Cardiac muscle cell (in vitro differentiated cells and primary cell): Measurements from ENCODE around the gene NKIRAS1. TPM values are rescaled to one million over a fixed set of nuclear protein-coding genes. Genes with fewer than 3 reads are reported as not detected.
"Not testable (repeated sequence)": the region's sequence is repeated elsewhere in the genome, so short reads cannot be mapped to it uniquely, and the experiment has no call there.

Experiments
- DNase-seq, 2 donors: peaks; one replicate each; pipeline versions ENCODE4 v3.0.0 to v3.0.0-alpha.2; 2010 to 2017; ENCODE audit warnings: low read depth in 1 of 2, low spot score in 1 of 2
- H3K27ac ChIP-seq: fragments of 200-600 bp; sonication (generic); 2 replicates; pipeline ENCODE4 v1.5.1; 2016
- H3K27me3 ChIP-seq: fragments of 200-600 bp; sonication (generic); 2 replicates; pipeline ENCODE4 v1.6.0; 2016; ENCODE audit warnings: control low read depth
- H3K36me3 ChIP-seq: fragments of 200-600 bp; sonication (generic); 2 replicates; pipeline ENCODE4 v1.5.1; 2016; ENCODE audit warnings: control low read depth
- H3K4me1 ChIP-seq: fragments of 200-600 bp; sonication (generic); 2 replicates; pipeline ENCODE4 v1.8.1; 2017; ENCODE audit warnings: low read depth, mild to moderate bottlenecking, mixed run types
- H3K4me3 ChIP-seq: fragments of 200-600 bp; sonication (generic); 2 replicates; pipeline ENCODE4 v1.5.1; 2016; ENCODE audit warnings: mild to moderate bottlenecking
- H3K9me3 ChIP-seq: fragments of 200-600 bp; sonication (generic); 2 replicates; pipeline ENCODE4 v1.5.1; 2017; ENCODE audit warnings: low read depth, mild to moderate bottlenecking, control low read depth
- polyA plus RNA-seq: library from polyadenylated mRNA; unstranded; fragments of >200 nt; fragmentation: Nextera tagmentation; extraction: Ambion mirVana; gene quantifications from 2 replicates; pipeline ENCODE4 v1.2.1, GENCODE V29; 2016
- total RNA-seq: library from RNA; depleted of rRNA; stranded (reverse); fragments of >200 nt; gene quantifications from 2 replicates; pipeline ENCODE4 v1.2.3, GENCODE V29; 2016
- TF ChIP-seq, protein P1 (sequence below): IDR thresholded peaks from 2 replicates; pipeline ENCODE4 v1.5.1; 2012; ENCODE audit warnings: low read depth, mild to moderate bottlenecking, low read length

The NKIRAS1 gene
- total and polyA plus RNA-seq, 2 experiments from 2014 or later: 20.2 to 28.0 TPM

DNA sequence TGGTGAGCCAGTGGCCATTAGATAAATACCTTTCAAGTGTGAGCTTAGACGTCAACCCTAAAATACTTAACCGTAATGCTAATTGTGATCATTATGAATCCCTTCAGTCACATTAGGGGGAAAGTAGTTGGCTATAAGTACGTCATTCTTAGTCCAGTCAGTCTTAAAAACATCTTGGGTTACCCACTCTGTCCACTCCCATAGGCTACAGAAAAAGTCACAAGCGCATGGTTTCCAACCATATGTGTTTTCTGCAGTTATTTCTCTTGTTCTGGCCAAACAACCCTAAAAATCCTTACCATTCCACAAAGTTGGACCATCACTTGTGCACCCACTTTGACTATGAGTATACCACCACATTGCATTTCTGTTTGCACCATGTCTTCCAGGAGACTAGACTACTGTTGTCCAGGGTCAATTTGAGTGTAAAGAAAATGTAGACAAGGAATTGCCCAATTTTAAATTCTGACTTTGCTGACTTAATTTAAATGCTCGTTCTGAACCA lies 3.4 kb upstream of the NKIRAS1 start:
- H3K4me3 ChIP-seq: no peak overlapping the region
- peak overlapping the region; percentile 15 for H3K27ac ChIP-seq
- TF ChIP-seq, protein P1, sequence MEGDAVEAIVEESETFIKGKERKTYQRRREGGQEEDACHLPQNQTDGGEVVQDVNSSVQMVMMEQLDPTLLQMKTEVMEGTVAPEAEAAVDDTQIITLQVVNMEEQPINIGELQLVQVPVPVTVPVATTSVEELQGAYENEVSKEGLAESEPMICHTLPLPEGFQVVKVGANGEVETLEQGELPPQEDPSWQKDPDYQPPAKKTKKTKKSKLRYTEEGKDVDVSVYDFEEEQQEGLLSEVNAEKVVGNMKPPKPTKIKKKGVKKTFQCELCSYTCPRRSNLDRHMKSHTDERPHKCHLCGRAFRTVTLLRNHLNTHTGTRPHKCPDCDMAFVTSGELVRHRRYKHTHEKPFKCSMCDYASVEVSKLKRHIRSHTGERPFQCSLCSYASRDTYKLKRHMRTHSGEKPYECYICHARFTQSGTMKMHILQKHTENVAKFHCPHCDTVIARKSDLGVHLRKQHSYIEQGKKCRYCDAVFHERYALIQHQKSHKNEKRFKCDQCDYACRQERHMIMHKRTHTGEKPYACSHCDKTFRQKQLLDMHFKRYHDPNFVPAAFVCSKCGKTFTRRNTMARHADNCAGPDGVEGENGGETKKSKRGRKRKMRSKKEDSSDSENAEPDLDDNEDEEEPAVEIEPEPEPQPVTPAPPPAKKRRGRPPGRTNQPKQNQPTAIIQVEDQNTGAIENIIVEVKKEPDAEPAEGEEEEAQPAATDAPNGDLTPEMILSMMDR: no peak

GRCh38 chr3:23919628-23920027 lies 2.8 kb upstream of the NKIRAS1 start:
- Histone ChIP-seq H3K27ac (peak overlapping the region; percentile 15), H3K36me3 (peaks cover 21% of the 10 kb centered on the region), H3K4me3 (no peak overlapping the region), H3K27me3 (no peaks in the 10 kb centered on the region), H3K9me3 (no peaks in the 10 kb centered on the region), H3K4me1 (peaks cover 12% of the 10 kb centered on the region)
- DNase-seq: no peak
- TF ChIP-seq, protein P1: no peak

More for the DNA sequence above, 3.4 kb upstream of the NKIRAS1 start:
- DNase-seq: no peak
- Histone ChIP-seq H3K9me3 (no peaks in the 10 kb centered on the region), H3K4me1 (peaks cover 9% of the 10 kb centered on the region), H3K36me3 (peaks cover 21% of the 10 kb centered on the region), H3K27me3 (no peaks in the 10 kb centered on the region)

- not testable (repeated sequence) for H3K27me3 ChIP-seq, H3K9me3 ChIP-seq, DNase-seq
- H3K4me3 ChIP-seq: peak overlapping the region; percentile 75
- peaks cover 13% of the 10 kb centered on the region for H3K4me1 ChIP-seq
- peak overlapping the region; percentile 19 for H3K27ac ChIP-seq
- H3K36me3 ChIP-seq: peaks cover 21% of the 10 kb centered on the region
Measured at GRCh38 chr3:23918331-23918730, 1.5 kb upstream of the NKIRAS1 start.

GRCh38 chr3:23917679-23918303 lies 1.0 kb upstream of the NKIRAS1 start:
- H3K27me3 ChIP-seq, H3K9me3 ChIP-seq: not testable (repeated sequence)
- Histone ChIP-seq H3K36me3 (peaks cover 21% of the 10 kb centered on the region), H3K4me3 (peak overlapping the region; percentile 75), H3K27ac (peak overlapping the region; percentile 78), H3K4me1 (peaks cover 13% of the 10 kb centered on the region)
- DNase-seq: peak; percentile 61 to 68

- H3K27ac ChIP-seq: peak overlapping the region; percentile 82
- TF ChIP-seq, protein P1: no peak
- no peak for DNase-seq
Measured at GRCh38 chr3:23916152-23916885, 471 bp downstream of the NKIRAS1 start.

GRCh38 chr3:23915537-23916108 lies 1.2 kb downstream of the NKIRAS1 start:
- Histone ChIP-seq H3K27ac (no peak overlapping the region), H3K4me3 (peak overlapping the region; percentile 75)
- peak; percentile 16 to 61 for DNase-seq

More at GRCh38 chr3:23916152-23916885, 471 bp downstream of the NKIRAS1 start:
- Histone ChIP-seq H3K36me3 (peaks cover 21% of the 10 kb centered on the region), H3K9me3 (no peaks in the 10 kb centered on the region), H3K4me3 (peak overlapping the region; percentile 75), H3K4me1 (peaks cover 13% of the 10 kb centered on the region), H3K27me3 (no peaks in the 10 kb centered on the region)

More at GRCh38 chr3:23915537-23916108, 1.2 kb downstream of the NKIRAS1 start:
- Histone ChIP-seq H3K27me3 (no peaks in the 10 kb centered on the region), H3K9me3 (no peaks in the 10 kb centered on the region), H3K36me3 (peaks cover 18% of the 10 kb centered on the region), H3K4me1 (peaks cover 13% of the 10 kb centered on the region)
- TF ChIP-seq, protein P1: no peak
